Peyer's patch (tissue), 4 donors: ENCODE data around the gene BPI. TPM values are rescaled to one million over a fixed set of nuclear protein-coding genes. Genes with fewer than 3 reads are reported as not detected.

Source experiments
- DNase-seq, 3 donors: peaks; one replicate each; pipeline ENCODE4 v3.0.0-alpha.2; 2017 to 2019
- H3K27ac ChIP-seq, 4 donors: fragments of 200-600 bp; sonication (generic); one replicate each; pipeline ENCODE4 v1.5.1; 2016 to 2019
- H3K27me3 ChIP-seq, 2 donors: fragments of 200-600 bp; sonication (generic); one replicate each; pipeline ENCODE4 v1.5.1; 2019
- H3K36me3 ChIP-seq, 3 donors: fragments of 200-600 bp; sonication (generic); one replicate each; pipeline ENCODE4 v1.5.1; 2016 to 2019
- H3K4me1 ChIP-seq, 4 donors: fragments of 200-600 bp; sonication (generic); one replicate each; pipeline ENCODE4 v1.5.1; 2016 to 2019
- H3K4me3 ChIP-seq, 4 donors: fragments of 200-600 bp; sonication (generic); 1 replicate in 3 of 4; 2 replicates in 1 of 4; pipeline ENCODE4 v1.5.1; 2016 to 2019; ENCODE audit warnings: mild to moderate bottlenecking in 1 of 4
- H3K9me3 ChIP-seq, 4 donors: fragments of 200-600 bp; sonication (generic); one replicate each; pipeline ENCODE4 v1.5.1; 2016 to 2019; ENCODE audit warnings: mild to moderate bottlenecking in 1 of 4
- POLR2A ChIP-seq, 2 donors: fragments of 450-650 bp; IDR thresholded peaks; one replicate each; pipeline ENCODE4 v1.5.1; 2017; ENCODE audit warnings: antibody characterized with exemption in 2 of 2, mild to moderate bottlenecking in 2 of 2, moderate library complexity in 2 of 2
- total RNA-seq, 4 donors: library from RNA; depleted of rRNA; stranded (reverse); fragments of >200 nt; gene quantifications; one replicate each; pipeline ENCODE4 v1.1.0, GENCODE V29; 2016
- TF ChIP-seq, protein P1 (sequence below), 6 experiments: fragments of 450-650 bp in 4 of 6; fragments of 200-600 bp in 2 of 6; sonication (generic) in 1 of 6; IDR thresholded peaks; one replicate each; pipeline ENCODE4 v1.5.1; 2017 to 2019; ENCODE audit warnings: antibody characterized with exemption in 6 of 6, mild to moderate bottlenecking in 3 of 6, moderate library complexity in 1 of 6

The BPI gene
- total RNA-seq, 4 donors from 2014 or later = not detected

DNA sequence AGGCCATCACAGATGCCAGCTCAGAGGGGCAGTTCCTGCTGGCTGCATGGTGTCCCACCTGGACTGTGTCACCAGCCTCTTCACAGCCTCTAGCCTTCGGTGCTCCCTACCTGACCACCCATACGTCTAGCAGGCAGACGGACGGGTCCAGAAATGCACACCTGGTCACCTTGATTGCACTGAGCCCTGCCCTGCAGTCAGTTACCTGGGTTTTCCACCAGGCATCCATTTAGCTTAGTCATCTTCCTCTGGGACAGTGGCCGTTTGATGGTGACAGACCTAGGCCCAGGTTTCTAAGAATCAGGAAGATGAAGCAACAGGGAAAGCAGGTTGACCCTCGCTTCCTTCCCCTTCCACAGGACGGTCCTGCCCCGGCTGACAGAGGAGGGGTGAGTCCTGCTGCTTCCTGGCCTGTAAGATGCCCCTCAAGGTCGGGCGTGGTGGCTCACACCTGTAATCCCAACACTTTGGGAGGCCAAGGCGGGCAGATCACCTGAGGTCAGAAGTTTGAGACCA, 9.8 kb upstream of the BPI start:
- H3K9me3 ChIP-seq = no peaks in the 10 kb centered on the region
- TF ChIP-seq, protein P1, sequence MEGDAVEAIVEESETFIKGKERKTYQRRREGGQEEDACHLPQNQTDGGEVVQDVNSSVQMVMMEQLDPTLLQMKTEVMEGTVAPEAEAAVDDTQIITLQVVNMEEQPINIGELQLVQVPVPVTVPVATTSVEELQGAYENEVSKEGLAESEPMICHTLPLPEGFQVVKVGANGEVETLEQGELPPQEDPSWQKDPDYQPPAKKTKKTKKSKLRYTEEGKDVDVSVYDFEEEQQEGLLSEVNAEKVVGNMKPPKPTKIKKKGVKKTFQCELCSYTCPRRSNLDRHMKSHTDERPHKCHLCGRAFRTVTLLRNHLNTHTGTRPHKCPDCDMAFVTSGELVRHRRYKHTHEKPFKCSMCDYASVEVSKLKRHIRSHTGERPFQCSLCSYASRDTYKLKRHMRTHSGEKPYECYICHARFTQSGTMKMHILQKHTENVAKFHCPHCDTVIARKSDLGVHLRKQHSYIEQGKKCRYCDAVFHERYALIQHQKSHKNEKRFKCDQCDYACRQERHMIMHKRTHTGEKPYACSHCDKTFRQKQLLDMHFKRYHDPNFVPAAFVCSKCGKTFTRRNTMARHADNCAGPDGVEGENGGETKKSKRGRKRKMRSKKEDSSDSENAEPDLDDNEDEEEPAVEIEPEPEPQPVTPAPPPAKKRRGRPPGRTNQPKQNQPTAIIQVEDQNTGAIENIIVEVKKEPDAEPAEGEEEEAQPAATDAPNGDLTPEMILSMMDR (IDR thresholded peaks at IDR 0.05) = no peak
- no peak for TF ChIP-seq POLR2A (IDR thresholded peaks at IDR 0.05)
- H3K27me3 ChIP-seq = no peaks in the 10 kb centered on the region
- H3K4me1 ChIP-seq = no peaks in the 10 kb centered on the region
- no peak overlapping the region for H3K4me3 ChIP-seq
- DNase-seq = no peak
- no peaks in the 10 kb centered on the region for H3K36me3 ChIP-seq
- H3K27ac ChIP-seq = no peak overlapping the region

DNA sequence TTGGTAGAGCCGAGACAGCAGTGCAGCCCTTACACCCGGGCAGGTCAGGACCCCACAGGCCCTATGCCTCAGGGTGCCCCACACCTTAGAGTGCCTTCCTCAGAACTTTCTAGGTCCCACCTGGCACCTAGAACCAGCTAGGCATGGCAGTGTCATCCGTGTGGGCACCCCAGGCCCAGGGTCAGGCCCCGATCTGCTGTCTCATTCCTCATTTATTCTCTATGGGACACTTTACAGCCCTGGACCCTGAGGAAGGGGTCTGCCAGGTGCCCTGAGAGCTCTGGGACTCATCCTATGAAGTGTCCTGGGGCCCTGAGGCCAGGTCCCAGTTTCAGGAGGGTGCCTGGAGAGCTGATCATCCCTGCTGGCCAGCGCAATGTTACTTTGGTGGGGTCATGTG, 8.1 kb upstream of the BPI start:
- H3K27me3 ChIP-seq = no peaks in the 10 kb centered on the region
- H3K4me3 ChIP-seq = no peak overlapping the region
- DNase-seq = no peak
- H3K27ac ChIP-seq = no peak overlapping the region
- no peaks in the 10 kb centered on the region for H3K4me1 ChIP-seq
- H3K36me3 ChIP-seq = no peaks in the 10 kb centered on the region
- TF ChIP-seq POLR2A (IDR thresholded peaks at IDR 0.05) = no peak
- TF ChIP-seq, protein P1 (IDR thresholded peaks at IDR 0.05) = no peak
- H3K9me3 ChIP-seq = no peaks in the 10 kb centered on the region

DNA sequence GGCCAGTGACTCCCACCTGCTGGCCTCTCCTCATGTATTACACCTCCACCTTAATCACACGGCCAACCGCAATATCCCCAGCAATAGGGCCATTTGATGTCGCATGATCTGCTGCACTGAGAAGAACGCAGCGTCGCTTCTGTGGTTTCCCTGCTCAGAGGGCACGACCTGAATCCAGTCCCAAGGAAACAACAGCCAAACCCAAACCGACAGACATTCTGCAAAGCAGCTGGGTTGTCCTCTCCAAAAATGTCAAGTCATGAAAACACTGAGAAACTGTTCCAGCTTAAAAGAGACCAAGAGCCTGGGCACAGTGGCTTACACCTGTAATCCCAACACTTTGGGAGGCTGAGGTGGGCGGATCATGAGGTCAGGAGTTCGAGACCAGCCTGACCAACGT, 7.5 kb upstream of the BPI start:
- Histone ChIP-seq H3K36me3 (no peaks in the 10 kb centered on the region), H3K4me1 (no peaks in the 10 kb centered on the region), H3K9me3 (no peaks in the 10 kb centered on the region), H3K27me3 (no peaks in the 10 kb centered on the region), H3K27ac (no peak overlapping the region), H3K4me3 (no peak overlapping the region)
- TF ChIP-seq, protein P1 (IDR thresholded peaks at IDR 0.05) = no peak
- no peak for TF ChIP-seq POLR2A (IDR thresholded peaks at IDR 0.05)
- no peak for DNase-seq

DNA sequence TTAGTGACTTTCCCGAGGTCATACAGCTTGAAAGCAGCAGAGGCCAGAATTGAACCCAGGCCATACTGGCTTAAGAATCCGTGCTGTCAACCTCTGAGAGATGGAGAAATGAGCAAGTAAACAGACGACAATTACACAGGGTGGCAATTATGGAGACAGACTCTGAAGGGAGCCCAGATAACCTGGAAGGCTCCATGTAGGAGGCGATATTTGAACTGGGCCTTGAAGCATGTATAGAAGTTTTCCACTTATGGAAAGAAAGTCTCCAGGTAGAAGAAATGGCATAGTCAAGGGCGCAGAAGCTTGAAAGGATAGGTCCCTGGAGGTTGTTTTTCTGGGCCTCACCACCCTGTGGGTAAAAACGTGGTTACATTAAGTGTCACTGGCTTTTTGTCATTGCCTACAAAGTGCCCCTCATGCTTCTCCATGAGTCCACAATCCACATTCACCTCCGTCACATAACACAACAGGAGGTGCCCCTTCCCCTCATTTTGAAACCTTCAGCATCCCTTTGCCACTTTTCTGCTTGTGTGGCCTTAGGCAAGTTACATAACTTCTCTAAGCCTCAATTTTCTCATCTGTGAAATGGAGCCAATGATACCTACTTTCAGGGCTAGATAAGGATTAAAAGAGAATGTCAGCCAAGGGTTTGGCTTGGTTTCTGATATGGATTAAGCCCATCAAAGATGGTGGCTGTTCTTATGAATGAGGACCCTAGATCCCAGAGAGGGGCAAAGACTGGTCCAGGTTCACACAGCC, 5.9 kb upstream of the BPI start:
- no peak for DNase-seq
- Histone ChIP-seq H3K27me3 (no peaks in the 10 kb centered on the region), H3K9me3 (no peaks in the 10 kb centered on the region), H3K27ac (peak overlapping the region; percentile 3 to 68 (median 58)), H3K36me3 (no peaks in the 10 kb centered on the region), H3K4me1 (no peaks in the 10 kb centered on the region), H3K4me3 (no peak overlapping the region)
- TF ChIP-seq, protein P1 (IDR thresholded peaks at IDR 0.05) = no peak
- TF ChIP-seq POLR2A (IDR thresholded peaks at IDR 0.05) = no peak

DNA sequence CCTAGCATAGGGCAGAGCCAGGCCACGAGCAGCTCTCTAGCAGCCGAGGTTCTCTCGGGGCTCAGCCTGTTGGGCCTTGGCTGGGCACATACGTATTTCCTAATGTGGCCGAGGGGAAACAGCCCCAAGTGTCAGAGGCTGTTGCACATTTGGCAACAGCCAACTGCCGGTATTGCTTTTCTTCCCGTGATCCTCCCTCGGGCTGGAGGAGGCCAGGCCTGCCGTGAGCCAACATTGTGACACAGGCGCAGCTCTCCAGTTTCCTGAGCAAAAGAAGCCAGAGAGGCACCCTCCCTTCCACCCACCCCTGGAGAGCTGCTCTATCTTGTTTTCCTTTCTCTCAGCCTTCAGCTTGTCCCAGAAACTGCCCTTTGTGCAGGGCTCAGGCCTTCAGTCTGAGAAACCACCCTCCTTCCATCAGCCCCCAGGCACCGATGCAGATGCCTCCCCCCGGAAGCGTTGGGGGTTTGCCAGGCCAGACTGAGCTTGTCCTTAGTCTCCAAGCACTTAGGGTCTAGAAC, 5.1 kb upstream of the BPI start:
- Histone ChIP-seq H3K36me3 (no peaks in the 10 kb centered on the region), H3K27ac (peak overlapping the region; percentile 3 to 68 (median 58)), H3K4me3 (no peak overlapping the region), H3K27me3 (no peaks in the 10 kb centered on the region), H3K9me3 (no peaks in the 10 kb centered on the region), H3K4me1 (no peaks in the 10 kb centered on the region)
- peak in 1 of 3 donors; percentile 70 for DNase-seq
- TF ChIP-seq POLR2A (IDR thresholded peaks at IDR 0.05) = no peak
- TF ChIP-seq, protein P1 (IDR thresholded peaks at IDR 0.05) = no peak
